CMK (cell line): ENCODE results near the gene TIFAB.
A peak's percentile ranks its signal among the peaks of the same experiment; 100 is the strongest.

Source experiments
- DNase-seq: peaks from one replicate; pipeline ENCODE4 v3.0.0-alpha.2; 2010; ENCODE audit warnings: low read depth

TIFAB gene

GRCh38 chr5:135441919-135442318 lies 10.2 kb downstream of the TIFAB start:
- DNase-seq = no peak

- DNase-seq = no peak
Measured at GRCh38 chr5:135441350-135441831, 10.8 kb downstream of the TIFAB start.

GRCh38 chr5:135440916-135441315 lies 11.2 kb downstream of the TIFAB start:
- no peak for DNase-seq

- no peak for DNase-seq
Measured at GRCh38 chr5:135439231-135440205, 12.6 kb downstream of the TIFAB start.

GRCh38 chr5:135438636-135439221 lies 13.4 kb downstream of the TIFAB start:
- no peak for DNase-seq

GRCh38 chr5:135437796-135438560 lies 14.2 kb downstream of the TIFAB start:
- DNase-seq = no peak

GRCh38 chr5:135437422-135437795 lies 14.7 kb downstream of the TIFAB start:
- DNase-seq = no peak

GRCh38 chr5:135436951-135437418 lies 15.2 kb downstream of the TIFAB start:
- no peak for DNase-seq

- no peak for DNase-seq
Measured at GRCh38 chr5:135435467-135436330, 16.5 kb downstream of the TIFAB start.

- DNase-seq = no peak
Measured at GRCh38 chr5:135434591-135435466, 17.3 kb downstream of the TIFAB start.

GRCh38 chr5:135433681-135434426 lies 18.3 kb downstream of the TIFAB start:
- DNase-seq = peak; percentile 56

GRCh38 chr5:135432113-135432512 lies 20.0 kb downstream of the TIFAB start:
- DNase-seq = no peak

- DNase-seq = no peak
Measured at GRCh38 chr5:135430135-135430437, 22.1 kb downstream of the TIFAB start.

- DNase-seq = no peak
Measured at GRCh38 chr5:135429301-135430134, 22.6 kb downstream of the TIFAB start.

GRCh38 chr5:135428586-135428985 lies 23.6 kb downstream of the TIFAB start:
- DNase-seq = no peak

GRCh38 chr5:135426102-135427082 lies 25.8 kb downstream of the TIFAB start:
- peak; percentile 40 for DNase-seq

- no peak for DNase-seq
Measured at GRCh38 chr5:135425641-135426040, 26.5 kb downstream of the TIFAB start.

- DNase-seq = no peak
Measured at GRCh38 chr5:135423846-135424168, 28.3 kb downstream of the TIFAB start.
